HG02970 (cell line): Measurements from ENCODE around the gene ACTRT2.

ENCODE experiments used
- ATAC-seq: cut with Tn5 transposase; IDR thresholded peaks from one replicate; pipeline ENCODE4 v1.9.1; 2021; ENCODE audit warnings: mild to moderate bottlenecking, moderate library complexity, moderate number of reproducible peaks; ENCODE audit not compliant: unreplicated experiment, low FRiP score

ACTRT2 gene

GRCh38 chr1:2983319-2983705 is 38.0 kb upstream of the ACTRT2 start:
- ATAC-seq, result no peak

- ATAC-seq, result no peak
Observed at GRCh38 chr1:2983706-2984398, 37.4 kb upstream of the ACTRT2 start.

- no peak for ATAC-seq
Observed at GRCh38 chr1:2984399-2985061, 36.7 kb upstream of the ACTRT2 start.

GRCh38 chr1:2985067-2985561 is 36.2 kb upstream of the ACTRT2 start:
- no peak for ATAC-seq

GRCh38 chr1:2985694-2986548 is 35.3 kb upstream of the ACTRT2 start:
- no peak for ATAC-seq

GRCh38 chr1:2986549-2987305 is 34.5 kb upstream of the ACTRT2 start:
- no peak for ATAC-seq

GRCh38 chr1:2987773-2988172 is 33.5 kb upstream of the ACTRT2 start:
- no peak for ATAC-seq

- no peak for ATAC-seq
Observed at GRCh38 chr1:2988256-2988655, 33.0 kb upstream of the ACTRT2 start.

- ATAC-seq, result no peak
Observed at GRCh38 chr1:2989185-2989584, 32.1 kb upstream of the ACTRT2 start.

GRCh38 chr1:2989976-2990375 is 31.3 kb upstream of the ACTRT2 start:
- ATAC-seq, result no peak

- ATAC-seq, result no peak
Observed at GRCh38 chr1:2990376-2991115, 30.7 kb upstream of the ACTRT2 start.

- ATAC-seq, result no peak
Observed at GRCh38 chr1:2991753-2992495, 29.3 kb upstream of the ACTRT2 start.

GRCh38 chr1:2998503-2999100 is 22.7 kb upstream of the ACTRT2 start:
- ATAC-seq, result no peak

GRCh38 chr1:2999138-2999537 is 22.1 kb upstream of the ACTRT2 start:
- ATAC-seq, result no peak

- no peak for ATAC-seq
Observed at GRCh38 chr1:2999571-2999970, 21.7 kb upstream of the ACTRT2 start.

GRCh38 chr1:3000214-3000613 is 21.1 kb upstream of the ACTRT2 start:
- no peak for ATAC-seq

- ATAC-seq, result no peak
Observed at GRCh38 chr1:3000671-3001470, 20.4 kb upstream of the ACTRT2 start.
